ENCODE results near the gene NPR3.

NPR3 gene, protein sequence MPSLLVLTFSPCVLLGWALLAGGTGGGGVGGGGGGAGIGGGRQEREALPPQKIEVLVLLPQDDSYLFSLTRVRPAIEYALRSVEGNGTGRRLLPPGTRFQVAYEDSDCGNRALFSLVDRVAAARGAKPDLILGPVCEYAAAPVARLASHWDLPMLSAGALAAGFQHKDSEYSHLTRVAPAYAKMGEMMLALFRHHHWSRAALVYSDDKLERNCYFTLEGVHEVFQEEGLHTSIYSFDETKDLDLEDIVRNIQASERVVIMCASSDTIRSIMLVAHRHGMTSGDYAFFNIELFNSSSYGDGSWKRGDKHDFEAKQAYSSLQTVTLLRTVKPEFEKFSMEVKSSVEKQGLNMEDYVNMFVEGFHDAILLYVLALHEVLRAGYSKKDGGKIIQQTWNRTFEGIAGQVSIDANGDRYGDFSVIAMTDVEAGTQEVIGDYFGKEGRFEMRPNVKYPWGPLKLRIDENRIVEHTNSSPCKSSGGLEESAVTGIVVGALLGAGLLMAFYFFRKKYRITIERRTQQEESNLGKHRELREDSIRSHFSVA

GRCh38 chr5:32710550-32711361 is at the start of gene NPR3:
Gene NPR3 (plus strand): TSS chr5:32711321. CDS start chr5:32711777, 456 bp downstream.
- no peak for DNase-seq (ENCODE audit: low read depth)

GRCh38 chr5:32664523-32664922 is 46.6 kb upstream of the NPR3 start:
- no peak for DNase-seq (ENCODE audit: low read depth)

GRCh38 chr5:32668552-32668951 is 42.6 kb upstream of the NPR3 start:
- DNase-seq (ENCODE audit: low read depth) = no peak

DNA sequence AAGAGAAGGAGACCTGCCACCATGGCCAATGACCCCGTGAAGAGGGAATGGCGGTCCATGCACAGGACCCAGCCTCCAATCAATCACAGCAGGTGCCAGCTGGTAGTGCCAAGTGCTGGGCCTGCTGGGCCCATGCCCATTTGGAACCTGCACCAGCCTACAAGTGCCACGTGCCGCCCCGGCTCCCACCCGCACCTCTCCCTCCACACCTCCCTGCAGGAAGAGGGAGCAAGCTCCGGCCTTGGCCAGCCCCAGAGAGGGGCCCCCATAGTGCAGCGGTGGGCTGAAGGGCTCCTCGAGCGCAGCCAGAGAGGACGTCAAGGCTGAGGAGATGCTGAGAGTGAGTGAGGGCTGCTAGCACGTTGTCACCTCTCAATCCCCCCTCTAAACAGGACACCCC is 37.8 kb upstream of the NPR3 start:
- no peak for DNase-seq (ENCODE audit: low read depth)

DNA sequence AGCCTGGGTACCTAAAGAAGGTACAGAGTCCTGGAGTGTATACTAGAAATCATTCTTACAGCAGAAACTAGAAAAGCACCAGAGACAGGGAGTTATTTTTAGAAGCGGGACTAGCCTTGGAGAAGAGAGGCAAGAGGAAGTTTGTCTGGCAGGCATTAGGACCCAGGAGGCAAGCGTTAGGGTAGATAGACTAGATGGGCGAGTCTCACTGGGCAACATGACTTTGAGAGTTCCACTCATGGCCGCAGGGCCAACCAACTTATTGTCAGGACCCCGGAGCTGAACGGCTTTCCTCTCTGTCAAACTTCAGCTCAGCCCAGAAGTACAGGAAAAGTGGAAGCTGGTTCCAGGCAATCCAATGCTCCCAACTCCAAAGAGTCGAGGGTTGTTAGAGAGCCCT is 34.1 kb upstream of the NPR3 start:
- no peak for DNase-seq (ENCODE audit: low read depth)

DNA sequence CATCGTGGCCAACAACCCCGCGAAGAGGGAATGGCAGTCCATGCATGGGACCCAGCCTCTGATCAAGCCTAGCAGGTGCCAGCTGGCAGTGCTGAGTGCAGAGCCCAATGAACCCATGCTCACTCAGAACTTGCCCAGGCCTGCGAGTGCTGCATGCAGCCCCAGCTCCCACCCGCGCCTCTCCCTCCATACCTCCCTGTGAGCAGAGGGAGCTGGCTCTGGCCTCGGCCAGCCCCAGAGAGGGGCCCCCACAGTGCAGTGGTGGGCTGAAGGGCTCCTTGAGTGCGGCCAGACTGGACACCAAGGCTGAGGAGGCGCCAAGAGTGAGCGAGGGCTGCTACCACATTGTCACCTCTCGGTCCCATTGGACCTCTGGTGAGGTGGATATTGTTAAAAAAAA is 32.6 kb upstream of the NPR3 start:
- no peak for DNase-seq (ENCODE audit: low read depth)

DNA sequence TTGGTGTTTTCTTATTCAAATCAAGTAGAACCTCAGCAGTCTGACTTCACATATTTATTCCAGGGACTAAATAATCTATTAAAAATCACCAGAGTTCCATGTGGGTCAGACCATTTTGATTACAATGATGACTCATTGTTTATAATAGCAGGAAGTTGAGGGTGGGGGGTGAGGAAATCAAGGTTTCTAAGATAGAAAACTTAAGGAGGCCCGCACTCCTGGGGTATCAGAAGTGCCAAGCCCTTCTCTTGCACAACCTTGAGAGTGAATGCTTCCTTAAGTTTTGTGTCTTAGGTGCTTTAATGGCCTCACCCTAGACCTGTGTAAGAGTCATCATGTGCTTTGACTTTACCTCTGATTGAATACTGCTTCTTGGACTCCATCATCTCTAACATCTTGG is 31.9 kb upstream of the NPR3 start:
- DNase-seq (ENCODE audit: low read depth) = no peak

GRCh38 chr5:32680183-32680582 is 30.9 kb upstream of the NPR3 start:
- DNase-seq (ENCODE audit: low read depth) = no peak

DNA sequence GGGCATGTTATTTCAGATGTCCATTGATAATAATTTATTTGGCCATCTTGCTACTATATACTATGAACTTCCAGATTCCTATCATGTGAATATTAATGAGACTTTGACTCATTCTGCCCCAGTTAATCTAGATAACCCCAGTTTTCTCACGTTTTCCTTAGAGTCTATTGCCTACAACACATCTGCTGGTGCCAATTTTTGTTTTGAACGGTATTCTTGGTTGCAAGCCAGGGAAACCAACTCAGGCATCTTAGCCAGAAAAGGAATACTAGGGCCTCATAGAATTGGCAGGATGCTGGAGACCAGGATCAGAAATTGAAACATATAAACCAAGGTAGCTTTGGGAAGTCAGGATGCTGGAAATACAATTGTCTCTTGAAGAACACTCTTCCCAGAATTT is 28.0 kb upstream of the NPR3 start:
- no peak for DNase-seq (ENCODE audit: low read depth)

- DNase-seq (ENCODE audit: low read depth) = no peak
Observed at GRCh38 chr5:32684260-32684659, 26.9 kb upstream of the NPR3 start.

GRCh38 chr5:32686799-32687498 is 24.2 kb upstream of the NPR3 start:
- no peak for DNase-seq (ENCODE audit: low read depth)

GRCh38 chr5:32687499-32687831 is 23.7 kb upstream of the NPR3 start:
- no peak for DNase-seq (ENCODE audit: low read depth)

DNA sequence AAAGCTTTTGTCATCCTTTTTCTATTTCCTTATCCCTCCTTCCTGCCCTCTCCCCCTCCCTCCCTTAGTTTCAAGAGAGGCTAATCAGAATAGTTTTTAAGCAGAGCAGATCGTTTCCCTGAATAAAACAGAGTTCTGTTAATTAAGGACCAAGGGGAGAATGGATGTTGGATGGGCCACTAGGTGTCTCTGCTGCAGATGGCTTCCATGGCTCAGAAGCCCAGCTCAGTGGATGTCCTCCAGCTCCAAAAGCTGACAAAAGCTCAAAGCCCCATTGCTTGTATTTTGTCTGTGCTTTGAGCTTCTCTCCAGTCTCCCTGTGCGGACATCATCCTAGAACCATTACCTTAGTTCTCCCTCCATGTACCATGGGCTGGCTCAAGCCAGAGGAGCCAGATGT is 21.0 kb upstream of the NPR3 start:
- no peak for DNase-seq (ENCODE audit: low read depth)

DNA sequence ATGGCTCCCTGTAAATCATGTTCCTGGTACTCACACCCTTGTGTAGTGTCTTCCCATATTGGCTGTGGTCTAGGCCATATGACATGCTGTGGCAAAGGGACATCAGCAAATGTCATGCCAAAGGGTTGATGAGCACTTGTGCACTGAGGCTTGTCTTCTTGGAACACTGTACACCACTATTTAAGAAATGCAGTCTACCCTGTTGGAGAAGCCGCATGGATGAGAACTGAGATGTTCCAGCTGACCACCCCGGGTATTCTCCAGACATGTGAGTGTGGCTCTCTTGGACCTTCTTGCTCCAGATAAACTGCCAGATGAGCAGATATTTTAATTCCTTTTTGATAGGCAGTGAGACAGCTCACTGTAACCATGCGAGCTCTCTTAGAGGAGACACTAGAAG is 20.5 kb upstream of the NPR3 start:
- DNase-seq (ENCODE audit: low read depth) = no peak

DNA sequence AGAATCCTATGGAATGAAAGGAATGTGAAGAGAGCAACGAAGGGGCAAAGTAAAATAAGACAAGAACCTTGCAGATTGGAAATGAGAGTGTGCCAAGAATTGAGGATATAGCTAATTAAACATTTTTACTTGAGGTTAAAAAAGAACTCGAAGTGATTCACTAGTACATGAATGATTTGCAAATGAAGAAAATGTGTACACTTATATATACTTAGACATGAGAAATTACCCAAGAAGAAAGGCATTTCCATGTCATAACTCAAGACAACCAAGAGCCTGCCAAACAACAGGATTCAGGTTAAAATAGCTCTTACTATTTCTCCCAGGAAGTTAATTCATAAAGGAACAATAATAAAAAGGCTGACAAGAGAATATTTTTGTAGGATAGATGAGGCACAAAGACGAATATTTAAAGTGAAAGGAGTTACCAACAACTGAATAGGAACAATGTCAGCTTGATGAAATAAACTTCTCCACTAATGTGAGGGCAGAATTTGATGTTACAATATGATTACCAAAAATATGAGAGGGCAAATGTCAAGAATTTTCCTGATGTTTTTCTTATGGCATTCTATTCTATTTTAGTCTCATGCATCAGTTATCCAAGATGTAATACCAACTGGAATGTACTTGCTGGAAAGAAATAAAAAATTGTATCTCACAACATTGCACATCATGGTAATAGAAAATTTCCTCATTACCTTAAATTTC is 18.9 kb upstream of the NPR3 start:
- DNase-seq (ENCODE audit: low read depth) = no peak

DNA sequence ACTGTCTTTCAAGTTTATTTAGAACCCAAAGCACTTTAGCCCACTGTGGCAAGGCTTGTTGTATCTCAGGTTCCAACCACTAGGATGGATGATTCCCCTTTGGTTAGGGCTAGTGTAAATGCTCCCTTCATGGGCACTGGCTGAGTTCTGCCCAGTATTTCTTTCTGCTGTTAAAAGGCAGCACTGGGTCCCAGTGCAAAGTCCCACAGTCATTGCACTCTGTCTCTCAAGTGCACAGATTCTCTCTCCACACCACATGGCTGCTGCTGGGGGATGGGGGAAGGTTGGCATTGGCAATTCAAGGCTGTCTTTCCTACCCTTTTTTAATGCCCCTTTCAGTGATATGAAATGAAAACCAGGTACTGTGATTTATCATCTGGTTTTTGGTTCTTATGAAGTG is 7.2 kb upstream of the NPR3 start:
- DNase-seq (ENCODE audit: low read depth) = no peak

DNA sequence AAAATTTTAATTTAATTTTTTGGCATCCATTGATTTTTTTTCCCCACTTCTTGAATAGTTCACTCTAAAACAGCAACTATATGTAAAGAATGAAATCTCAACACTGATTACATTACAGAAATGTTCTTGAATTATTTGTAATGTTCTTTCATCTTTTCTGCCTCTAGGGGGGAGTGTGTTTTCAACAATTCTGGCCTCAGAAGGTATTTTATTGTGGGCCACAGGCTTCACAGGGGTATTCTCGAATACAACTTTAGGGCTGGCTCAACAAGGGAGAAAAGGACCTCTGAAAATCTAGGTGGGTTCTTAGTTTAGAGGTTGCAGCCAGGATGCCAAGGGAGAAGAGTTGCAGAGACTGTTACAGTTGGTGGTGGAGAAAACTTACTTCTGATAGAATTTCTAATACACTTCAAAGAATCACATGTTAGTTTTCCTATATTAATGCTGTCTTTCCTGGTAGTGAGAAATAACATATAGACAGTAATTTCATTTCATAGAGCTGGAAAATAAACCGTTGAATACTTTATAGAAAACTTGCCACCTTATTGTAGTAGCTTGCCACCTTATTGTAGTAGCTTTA is 3.6 kb upstream of the NPR3 start:
- DNase-seq (ENCODE audit: low read depth) = no peak

- DNase-seq (ENCODE audit: low read depth) = no peak
Observed at GRCh38 chr5:32708949-32709348, 2.2 kb upstream of the NPR3 start.

DNA sequence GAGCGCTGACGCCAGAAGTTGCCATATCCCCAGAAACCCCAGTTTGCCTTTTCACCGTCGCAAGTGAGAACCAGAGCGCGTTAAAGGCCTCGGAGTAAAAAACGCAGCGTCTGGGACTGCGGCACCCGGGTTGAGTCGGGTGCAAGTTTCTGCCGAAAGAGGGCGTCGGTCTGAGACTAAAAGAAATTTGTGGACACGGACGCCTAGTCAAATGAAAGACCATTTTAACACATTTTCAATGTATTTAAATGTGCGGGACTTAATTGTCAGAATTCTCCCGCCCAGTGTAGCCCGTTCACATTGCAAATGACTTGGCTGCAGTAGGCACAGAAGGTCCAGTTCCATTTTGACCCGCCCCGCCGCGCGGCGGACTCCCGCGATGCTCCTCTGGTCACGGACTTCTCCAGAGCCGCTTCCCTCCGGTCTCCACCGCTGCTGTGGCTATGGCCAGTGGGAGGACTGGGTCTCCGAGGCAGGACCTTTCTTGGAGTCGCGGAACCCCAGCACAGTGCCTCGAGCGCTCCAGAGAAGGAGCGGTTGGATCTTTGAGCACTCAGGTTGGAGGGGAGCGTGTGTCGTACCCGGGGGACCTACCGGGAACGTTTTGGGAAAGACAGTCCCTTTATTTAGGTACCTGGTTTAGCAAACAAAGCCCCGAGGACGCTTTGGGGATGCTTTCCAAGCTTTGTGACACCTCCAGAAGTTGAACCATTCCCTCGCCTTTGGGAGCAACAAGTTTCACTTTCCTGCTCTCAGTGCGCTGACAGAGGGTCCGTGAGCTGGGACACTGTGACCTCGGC is 1.2 kb upstream of the NPR3 start:
- DNase-seq (ENCODE audit: low read depth) = no peak

DNA sequence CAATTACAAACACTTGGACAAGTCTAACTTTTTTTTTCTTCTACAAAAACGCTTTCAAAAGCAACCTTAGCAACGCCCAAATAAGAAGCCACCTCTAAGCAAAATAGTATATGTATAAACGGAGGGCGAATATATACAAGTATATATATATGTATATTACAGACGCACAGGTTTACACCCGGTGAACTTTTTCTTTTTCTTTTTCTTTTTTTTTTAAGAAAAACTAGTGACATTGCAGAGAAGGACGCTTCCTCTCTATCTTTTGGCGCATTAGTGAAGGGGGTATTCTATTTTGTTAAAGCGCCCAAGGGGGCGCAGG is 200 bp downstream of the NPR3 start:
- DNase-seq (ENCODE audit: low read depth) = no peak

All from activated T-helper 9 cell treated with anti-CD3 and anti-CD28 coated beads, Interleukin-2, amount 50 U/mL, for 16 hours (primary cell).